BE2C (cell line): Measurements from ENCODE around the gene ALKBH3. TPM values are rescaled to one million over a fixed set of nuclear protein-coding genes. Genes with fewer than 3 reads are reported as not detected.

Experiments
- DNase-seq: peaks from one replicate; pipeline ENCODE4 v3.0.0-alpha.2; 2020
- H3K27me3 ChIP-seq: fragments of 250-450 bp; sonication (Bioruptor Pico); 2 replicates; pipeline ENCODE4 v1.5.1; 2020; ENCODE audit warnings: mild to moderate bottlenecking
- H3K36me3 ChIP-seq: fragments of 250-450 bp; sonication (Bioruptor Pico); 2 replicates; pipeline ENCODE4 v1.5.1; 2020; ENCODE audit warnings: mild to moderate bottlenecking
- H3K4me1 ChIP-seq: fragments of 250-450 bp; sonication (Bioruptor Pico); 2 replicates; pipeline ENCODE4 v1.5.1; 2020
- H3K4me3 ChIP-seq: 2 replicates; pipeline ENCODE4 v1.5.1; 2011; ENCODE audit warnings: low read depth, low read length
- H3K9me3 ChIP-seq: fragments of 250-450 bp; sonication (Bioruptor Pico); 2 replicates; pipeline ENCODE4 v1.5.1; 2020
- polyA plus RNA-seq: library from polyadenylated mRNA; unstranded; fragments of >200 nt; gene quantifications from one replicate; pipeline ENCODE4 v1.2.1, GENCODE V29; 2012; ENCODE audit warnings: low read depth, missing spikeins; ENCODE audit not compliant: insufficient read length, insufficient read depth
- TF ChIP-seq, protein P1 (sequence below): IDR thresholded peaks from 2 replicates; pipeline ENCODE4 v1.5.1; 2012; ENCODE audit warnings: mild to moderate bottlenecking, low read depth, low read length

The ALKBH3 gene
- 24.4 TPM for polyA plus RNA-seq

DNA sequence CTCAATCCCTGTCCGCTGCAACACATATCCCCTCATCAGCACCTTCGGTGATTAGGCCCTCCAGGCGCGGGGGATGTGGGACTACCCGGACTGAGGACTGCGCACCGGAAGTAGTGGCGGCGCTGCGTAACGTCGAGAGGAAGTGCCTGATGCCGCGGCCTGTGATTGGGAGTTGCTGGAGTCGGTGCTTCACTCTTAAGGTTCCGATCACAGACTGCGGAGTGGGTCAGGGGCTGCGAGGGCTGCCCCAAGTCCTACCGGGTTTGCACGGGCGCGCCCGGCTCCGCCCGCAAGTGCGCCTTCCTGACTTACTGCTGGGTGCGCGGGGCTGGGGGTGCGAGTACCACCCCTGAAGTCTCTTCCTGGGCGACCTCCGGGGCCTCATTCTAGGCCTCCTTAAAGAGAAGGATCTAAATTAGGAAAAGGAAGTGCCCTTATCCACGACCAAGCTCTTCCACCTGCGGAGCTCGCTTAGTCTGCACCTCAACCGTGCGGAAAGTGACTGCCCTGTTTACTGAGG, at the start of gene ALKBH3:
ALKBH3 (plus strand) TSS at position 192 of the 520 bp plus-strand sequence. CDS start 1,822 bp downstream, outside the sequence.
- H3K4me1 ChIP-seq: no peaks in the 10 kb centered on the region
- H3K27me3 ChIP-seq: no peaks in the 10 kb centered on the region
- no peaks in the 10 kb centered on the region for H3K9me3 ChIP-seq
- H3K4me3 ChIP-seq: peak within 1 kb of the TSS; percentile 91
- TF ChIP-seq, protein P1, sequence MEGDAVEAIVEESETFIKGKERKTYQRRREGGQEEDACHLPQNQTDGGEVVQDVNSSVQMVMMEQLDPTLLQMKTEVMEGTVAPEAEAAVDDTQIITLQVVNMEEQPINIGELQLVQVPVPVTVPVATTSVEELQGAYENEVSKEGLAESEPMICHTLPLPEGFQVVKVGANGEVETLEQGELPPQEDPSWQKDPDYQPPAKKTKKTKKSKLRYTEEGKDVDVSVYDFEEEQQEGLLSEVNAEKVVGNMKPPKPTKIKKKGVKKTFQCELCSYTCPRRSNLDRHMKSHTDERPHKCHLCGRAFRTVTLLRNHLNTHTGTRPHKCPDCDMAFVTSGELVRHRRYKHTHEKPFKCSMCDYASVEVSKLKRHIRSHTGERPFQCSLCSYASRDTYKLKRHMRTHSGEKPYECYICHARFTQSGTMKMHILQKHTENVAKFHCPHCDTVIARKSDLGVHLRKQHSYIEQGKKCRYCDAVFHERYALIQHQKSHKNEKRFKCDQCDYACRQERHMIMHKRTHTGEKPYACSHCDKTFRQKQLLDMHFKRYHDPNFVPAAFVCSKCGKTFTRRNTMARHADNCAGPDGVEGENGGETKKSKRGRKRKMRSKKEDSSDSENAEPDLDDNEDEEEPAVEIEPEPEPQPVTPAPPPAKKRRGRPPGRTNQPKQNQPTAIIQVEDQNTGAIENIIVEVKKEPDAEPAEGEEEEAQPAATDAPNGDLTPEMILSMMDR: no peak
- peak; percentile 85 for DNase-seq
- H3K36me3 ChIP-seq: no peaks in the 10 kb centered on the region

DNA sequence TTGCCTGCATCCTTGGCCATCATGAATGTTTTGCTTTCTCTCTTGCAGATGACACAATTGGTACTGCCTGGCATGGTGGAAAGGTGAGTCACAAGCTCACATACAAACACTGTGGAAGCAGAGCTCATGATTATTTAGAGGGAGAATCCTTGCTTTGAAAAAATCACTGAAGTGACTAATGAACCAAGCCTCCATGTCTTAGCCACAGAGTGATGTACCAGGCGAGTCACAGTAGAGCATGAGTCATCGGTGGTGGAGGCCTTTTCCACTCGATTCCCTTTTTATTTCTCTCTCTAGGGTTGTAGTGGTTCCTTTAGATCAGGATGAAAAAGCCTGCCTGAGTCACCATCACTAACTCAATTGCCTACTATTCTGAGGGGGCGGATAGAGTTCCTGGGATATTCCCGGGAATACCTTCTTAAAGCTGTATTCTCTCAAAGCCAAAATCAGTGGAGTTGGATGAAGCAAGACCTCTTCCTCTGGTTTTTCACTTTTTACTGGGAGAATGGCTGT, 49.6 kb upstream of the ALKBH3 start:
- Histone ChIP-seq H3K4me1 (peaks cover 11% of the 10 kb centered on the region), H3K4me3 (no peak overlapping the region), H3K9me3 (no peaks in the 10 kb centered on the region), H3K36me3 (no peaks in the 10 kb centered on the region), H3K27me3 (no peaks in the 10 kb centered on the region)
- TF ChIP-seq, protein P1: no peak
- peak; percentile 39 for DNase-seq

DNA sequence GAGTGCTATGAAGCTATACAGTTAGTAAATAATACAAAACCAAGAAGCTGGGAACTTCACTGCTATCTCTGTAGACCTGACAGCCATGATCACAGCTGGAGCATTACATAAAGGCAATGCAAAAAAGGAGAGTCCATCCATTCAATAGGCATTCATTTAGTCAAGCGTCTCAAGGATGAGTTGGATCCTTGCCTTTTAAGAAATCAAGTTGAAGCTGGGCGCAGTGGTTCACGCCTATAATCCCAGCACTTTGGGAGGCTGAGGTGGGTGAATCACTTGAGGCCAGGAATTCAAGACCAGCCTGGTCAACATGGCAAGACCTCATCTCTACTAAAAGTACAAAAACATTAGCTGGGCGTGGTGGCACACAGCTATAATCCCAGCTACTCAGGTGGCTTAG, 48.1 kb upstream of the ALKBH3 start:
- DNase-seq: no peak
- TF ChIP-seq, protein P1: no peak
- H3K27me3 ChIP-seq: no peaks in the 10 kb centered on the region
- H3K36me3 ChIP-seq: no peaks in the 10 kb centered on the region
- H3K4me3 ChIP-seq: no peak overlapping the region
- H3K9me3 ChIP-seq: no peaks in the 10 kb centered on the region
- peaks cover 11% of the 10 kb centered on the region for H3K4me1 ChIP-seq

DNA sequence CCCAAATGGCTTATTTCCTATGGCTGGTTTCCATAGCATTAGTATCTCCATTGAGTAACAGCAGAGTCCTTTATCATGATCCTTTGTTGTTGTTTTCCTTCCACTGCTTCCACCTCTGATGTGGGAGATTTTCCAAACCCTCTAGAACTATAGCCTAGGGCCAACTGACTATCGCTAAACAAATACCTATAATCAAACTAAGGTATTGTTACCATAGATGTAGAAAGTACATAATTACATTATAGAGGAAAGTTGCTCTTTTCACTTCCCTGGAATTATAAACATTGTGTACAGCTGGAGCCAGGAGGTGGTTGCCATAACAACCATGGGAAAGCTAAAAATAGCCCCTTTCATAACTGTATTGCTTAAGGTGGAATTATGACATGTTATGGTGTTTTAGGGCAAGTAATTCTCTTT, 47.0 kb upstream of the ALKBH3 start:
- no peaks in the 10 kb centered on the region for H3K36me3 ChIP-seq
- H3K9me3 ChIP-seq: no peaks in the 10 kb centered on the region
- no peak for DNase-seq
- H3K4me1 ChIP-seq: peaks cover 18% of the 10 kb centered on the region
- TF ChIP-seq, protein P1: no peak
- H3K4me3 ChIP-seq: no peak overlapping the region
- no peaks in the 10 kb centered on the region for H3K27me3 ChIP-seq

DNA sequence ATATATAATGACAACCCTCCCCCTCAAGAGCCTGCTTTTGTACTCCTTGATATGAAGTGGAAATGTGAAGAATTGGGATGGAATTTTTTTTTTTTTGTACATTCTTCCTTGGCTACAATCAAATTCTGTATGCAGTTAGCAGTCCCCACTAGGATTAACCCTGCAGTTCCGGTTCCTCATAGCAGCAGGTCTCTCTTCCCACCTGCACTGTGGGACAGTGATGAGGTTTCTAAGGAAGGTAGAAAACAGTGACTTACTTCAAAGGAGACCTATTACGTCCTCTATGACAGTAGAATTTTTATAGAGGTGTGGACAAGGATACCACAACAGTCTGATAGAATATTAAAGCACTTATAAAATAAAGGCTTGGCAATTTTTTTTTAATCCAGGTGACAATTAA, 46.3 kb upstream of the ALKBH3 start:
- TF ChIP-seq, protein P1: no peak
- H3K4me3 ChIP-seq: no peak overlapping the region
- DNase-seq: no peak
- H3K27me3 ChIP-seq: no peaks in the 10 kb centered on the region
- no peaks in the 10 kb centered on the region for H3K36me3 ChIP-seq
- H3K9me3 ChIP-seq: no peaks in the 10 kb centered on the region
- peaks cover 19% of the 10 kb centered on the region for H3K4me1 ChIP-seq

DNA sequence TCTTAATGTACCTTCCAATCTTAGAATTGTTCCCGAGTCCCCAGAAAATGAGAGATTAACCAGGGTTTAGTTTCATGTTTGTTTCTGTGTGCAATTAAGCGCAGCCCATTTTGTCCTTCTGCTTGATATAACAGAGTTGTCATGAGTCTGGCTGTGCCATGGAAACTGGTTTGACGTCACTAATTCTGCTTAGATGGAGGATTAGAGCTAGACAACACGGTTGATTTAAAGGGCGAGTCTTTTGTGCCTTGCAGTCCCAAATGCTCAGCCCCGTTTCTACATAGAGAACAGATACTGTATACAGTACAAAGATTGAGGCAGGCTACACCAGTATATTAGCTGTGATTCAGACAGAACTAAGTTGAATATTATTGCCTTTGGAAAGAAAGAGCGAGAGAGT, 45.5 kb upstream of the ALKBH3 start:
- H3K36me3 ChIP-seq: no peaks in the 10 kb centered on the region
- no peaks in the 10 kb centered on the region for H3K27me3 ChIP-seq
- H3K4me3 ChIP-seq: no peak overlapping the region
- H3K4me1 ChIP-seq: peaks cover 19% of the 10 kb centered on the region
- TF ChIP-seq, protein P1: no peak
- no peaks in the 10 kb centered on the region for H3K9me3 ChIP-seq
- peak; percentile 15 for DNase-seq
